ENCODE data around the gene SV2A.
"Not testable (repeated sequence)": the region's sequence is repeated elsewhere in the genome, so short reads cannot be mapped to it uniquely, and the experiment has no call there.

GRCh38 chr1:149873060-149873459 is 44.6 kb downstream of the SV2A start:
- not testable (repeated sequence) for TF ChIP-seq POLR2A, POLR2AphosphoS5, TAF1, SPI1 (IDR thresholded peaks at IDR 0.05; ENCODE audit: low read depth, low read length)

Measured in GM12891 (cell line).